ENCODE results near the gene CADM2.
"Not testable (repeated sequence)": the region's sequence is repeated elsewhere in the genome, so short reads cannot be mapped to it uniquely, and the experiment has no call there.

CADM2 gene

DNA sequence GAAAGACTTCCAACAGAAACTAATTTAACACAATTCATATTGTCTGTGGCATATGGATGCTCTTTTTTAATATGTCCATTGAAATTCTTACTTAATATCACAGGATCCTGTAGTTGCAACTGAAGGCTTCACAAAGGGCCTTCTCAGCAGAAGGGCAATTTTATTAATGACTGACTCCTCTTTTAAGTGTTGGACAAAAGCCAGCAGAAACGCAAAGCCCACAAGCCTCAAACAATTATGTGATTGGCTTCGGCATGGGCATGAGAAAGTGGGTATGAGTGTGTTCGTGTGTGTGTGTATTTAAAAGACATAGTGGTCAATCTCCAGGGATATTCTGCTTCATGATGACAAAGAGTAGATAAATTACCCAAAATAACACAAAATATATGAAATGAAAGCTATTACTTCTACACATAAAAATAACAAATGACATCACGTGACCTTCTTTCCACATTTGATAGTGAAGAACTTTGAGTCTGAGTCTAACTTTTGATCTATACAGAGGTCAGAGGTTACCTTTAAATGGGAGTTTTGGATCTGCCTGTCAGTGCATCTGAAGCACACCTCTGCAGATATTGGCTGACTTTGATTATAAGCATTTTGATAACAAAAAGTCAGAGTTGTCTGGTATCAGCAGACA is 496.9 kb downstream of the CADM2 start:
- no peak for DNase-seq (ENCODE audit: low read depth in 2 of 2, low spot score in 1 of 2)

DNA sequence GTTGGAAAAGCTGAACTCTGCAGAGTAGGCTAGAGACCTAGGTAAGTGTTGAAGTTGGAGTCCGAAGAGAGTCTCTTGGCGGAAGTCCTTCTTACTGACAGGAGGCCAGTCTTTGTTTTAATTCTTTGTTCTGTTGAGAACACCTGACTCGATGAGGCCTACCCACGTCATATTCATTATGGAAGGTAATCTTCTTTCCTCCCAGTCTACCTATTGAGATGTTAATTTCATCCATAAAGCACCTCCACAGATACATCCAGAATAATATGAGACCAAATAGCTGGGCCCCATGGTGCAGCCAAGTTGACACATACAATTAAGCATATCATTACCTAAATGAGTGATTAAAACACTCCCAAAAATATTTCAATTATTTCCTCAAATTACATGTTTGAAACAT is 515.5 kb downstream of the CADM2 start:
- no peak for DNase-seq (ENCODE audit: low read depth in 2 of 2, low spot score in 1 of 2)

DNA sequence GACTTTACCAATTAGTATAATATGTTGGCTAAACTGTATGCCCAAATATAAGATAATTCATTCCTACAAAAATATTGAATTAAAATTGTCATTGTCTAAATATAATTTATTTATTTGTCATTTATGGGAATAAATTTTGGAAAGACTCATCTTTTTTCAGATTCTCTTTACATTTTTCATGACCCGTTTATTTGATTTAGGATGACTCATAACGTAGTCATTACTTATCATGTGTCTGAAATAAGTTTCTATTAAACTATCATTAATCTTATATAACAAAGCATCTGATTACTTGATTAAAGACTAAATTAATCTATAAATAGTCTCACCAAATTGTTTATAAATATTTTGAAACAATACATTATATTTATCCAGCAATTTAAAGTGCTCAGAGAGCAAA is 516.6 kb downstream of the CADM2 start:
- no peak for DNase-seq (ENCODE audit: low read depth in 2 of 2, low spot score in 1 of 2)

DNA sequence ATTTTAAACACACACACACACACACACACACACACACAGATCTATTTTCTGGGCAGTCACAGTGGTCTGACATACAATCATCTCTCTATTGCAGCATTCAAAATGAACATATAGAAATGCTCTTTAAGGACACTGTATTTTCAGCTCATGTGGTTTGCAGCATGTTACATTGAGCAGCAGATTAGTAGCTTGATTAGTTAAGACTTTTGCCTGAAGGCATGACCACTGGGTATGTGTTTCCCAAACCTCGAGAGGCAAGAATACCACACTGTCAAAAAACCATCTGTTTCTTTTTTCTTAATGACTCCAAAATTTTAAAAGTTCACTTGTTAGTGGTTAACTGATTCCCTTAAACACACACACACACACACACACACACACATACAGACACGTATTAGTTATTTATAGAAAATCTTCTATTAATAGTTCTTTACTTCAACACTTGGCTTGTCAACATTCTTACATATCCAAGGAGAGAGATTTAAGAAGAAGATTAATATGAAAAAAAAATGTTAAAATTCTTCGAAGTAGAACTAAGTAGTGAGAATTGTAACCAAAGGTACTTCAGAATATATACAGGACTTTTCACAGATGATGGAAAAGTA is 518.2 kb downstream of the CADM2 start:
- no peak for DNase-seq (ENCODE audit: low read depth in 2 of 2, low spot score in 1 of 2)

DNA sequence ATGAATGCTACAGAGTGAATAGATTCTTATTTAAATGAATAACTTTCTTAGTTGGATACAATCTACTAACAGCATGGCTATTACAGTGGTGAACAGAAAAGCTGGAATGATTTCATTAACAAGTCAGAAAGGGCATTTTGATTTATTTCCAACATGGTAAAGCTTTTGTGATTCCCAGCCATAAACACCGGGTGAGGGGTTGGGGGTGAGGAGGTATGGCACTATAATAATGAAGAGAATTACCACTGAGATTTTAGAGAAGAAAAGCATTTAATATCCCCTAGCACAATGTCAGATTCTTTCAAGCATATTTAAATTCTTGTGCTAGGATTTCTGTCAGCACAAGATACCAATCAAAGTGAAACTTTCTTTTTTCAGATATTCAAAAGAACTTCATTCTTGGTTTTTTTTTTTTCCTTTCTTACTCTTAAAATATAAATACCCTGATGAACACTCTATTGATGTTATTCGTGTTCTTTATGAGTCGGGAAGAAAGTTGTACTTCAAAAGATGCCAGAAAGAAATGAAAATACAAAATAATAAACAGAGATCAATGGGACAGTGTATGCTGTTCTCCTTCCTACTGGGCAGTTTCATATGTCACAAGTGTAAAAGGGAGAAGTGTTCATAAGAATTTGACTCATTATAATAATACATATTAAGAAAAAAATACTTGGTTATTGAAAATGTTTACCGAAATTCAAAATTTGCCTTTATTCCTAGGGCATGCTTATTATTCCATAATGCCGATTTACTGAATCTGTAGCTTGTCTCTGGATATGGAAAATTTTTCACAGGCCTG is 522.8 kb downstream of the CADM2 start:
- no peak for DNase-seq (ENCODE audit: low read depth in 2 of 2, low spot score in 1 of 2)

DNA sequence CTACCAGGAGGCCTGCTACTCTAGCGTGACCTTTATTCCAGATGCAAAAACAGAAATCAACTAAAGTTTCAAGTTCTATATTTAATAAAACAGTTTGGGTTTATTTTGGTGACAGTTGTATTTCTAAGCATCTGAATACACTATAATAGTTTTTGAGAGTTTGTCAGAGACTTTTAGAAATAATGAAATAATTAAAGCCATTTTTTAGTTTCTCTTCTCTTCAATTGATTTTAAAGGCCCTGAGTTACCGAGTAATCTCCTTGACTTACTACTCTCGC is 523.4 kb downstream of the CADM2 start:
- DNase-seq (ENCODE audit: low read depth in 2 of 2, low spot score in 1 of 2), result no peak

DNA sequence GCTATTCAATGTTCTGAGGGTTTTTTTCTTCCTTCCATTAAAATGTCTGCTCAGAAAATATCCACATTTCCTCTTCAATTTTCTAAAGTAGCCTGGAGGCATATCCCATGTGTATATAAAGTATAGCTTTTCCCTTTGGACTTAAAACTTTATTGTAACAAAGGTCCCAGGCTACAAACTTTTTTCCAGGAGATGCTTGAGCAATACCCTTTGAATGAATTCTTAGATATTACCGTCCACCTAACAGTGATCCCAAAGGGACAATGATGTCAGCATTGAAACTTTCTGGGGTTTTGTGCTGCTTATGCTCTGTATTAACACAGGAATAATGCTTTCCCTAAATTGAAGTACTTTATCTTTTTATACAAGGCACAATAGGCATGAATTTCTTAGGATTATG is 525.2 kb downstream of the CADM2 start:
- no peak for DNase-seq (ENCODE audit: low read depth in 2 of 2, low spot score in 1 of 2)

DNA sequence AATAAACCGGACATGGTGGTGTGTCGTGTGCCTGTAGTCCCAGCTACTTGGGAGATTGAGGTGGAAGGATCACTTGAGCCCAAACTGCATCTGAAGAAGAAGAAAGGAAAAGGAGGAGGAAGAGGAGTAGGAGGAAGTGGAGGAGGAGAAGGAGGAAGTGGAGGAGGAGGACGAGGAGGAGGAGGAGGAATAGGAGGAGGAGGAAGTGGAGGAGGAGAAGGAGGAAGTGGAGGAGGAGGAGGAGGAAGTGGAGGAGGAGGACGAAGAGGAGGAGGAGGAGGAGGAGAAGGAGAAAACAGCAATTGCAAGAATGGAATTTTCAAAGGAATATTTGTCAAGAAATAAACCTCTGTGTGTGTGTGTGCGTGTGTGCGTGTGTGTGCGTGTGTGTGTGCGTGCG is 528.6 kb downstream of the CADM2 start:
- no peak for DNase-seq (ENCODE audit: low read depth in 2 of 2, low spot score in 1 of 2)

DNA sequence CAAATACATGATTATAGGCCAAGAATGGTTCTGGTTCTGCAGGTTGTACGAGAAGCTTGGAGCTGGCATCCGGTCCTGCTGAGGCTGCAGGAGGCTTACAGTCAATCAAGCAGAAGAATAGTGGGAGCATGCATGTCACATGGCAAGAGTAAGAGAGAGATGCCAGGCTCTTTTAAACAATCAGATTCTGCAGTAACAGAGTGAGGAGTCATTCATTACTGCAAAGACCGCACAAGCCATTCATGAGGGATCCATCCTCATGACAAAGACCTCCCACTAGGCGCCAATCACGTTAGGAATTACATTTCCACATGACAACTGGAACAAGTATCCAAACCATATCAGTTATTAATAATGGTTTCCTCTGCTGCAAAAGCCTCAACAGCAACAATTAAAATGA is 536.8 kb downstream of the CADM2 start:
- no peak for DNase-seq (ENCODE audit: low read depth in 2 of 2, low spot score in 1 of 2)

DNA sequence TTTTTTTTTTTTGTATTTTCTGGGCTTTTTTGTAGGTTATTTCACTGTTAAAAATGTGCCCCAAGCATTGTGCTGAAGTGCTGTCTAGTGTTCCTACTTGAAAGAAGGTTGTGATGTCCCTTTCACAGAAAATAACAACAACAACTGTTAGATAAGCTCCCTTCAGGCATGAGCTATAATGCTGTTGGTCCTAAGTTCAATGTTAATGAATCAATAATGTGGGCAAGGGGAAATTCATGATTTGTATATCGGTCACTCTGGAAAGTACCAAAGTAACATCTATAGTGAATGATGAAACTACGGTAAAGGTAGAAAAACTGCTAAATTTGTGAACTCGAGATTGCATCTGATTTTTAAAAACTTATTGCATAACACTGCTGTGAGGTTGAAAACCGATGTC is 539.4 kb downstream of the CADM2 start:
- DNase-seq (ENCODE audit: low read depth in 2 of 2, low spot score in 1 of 2), result no peak

DNA sequence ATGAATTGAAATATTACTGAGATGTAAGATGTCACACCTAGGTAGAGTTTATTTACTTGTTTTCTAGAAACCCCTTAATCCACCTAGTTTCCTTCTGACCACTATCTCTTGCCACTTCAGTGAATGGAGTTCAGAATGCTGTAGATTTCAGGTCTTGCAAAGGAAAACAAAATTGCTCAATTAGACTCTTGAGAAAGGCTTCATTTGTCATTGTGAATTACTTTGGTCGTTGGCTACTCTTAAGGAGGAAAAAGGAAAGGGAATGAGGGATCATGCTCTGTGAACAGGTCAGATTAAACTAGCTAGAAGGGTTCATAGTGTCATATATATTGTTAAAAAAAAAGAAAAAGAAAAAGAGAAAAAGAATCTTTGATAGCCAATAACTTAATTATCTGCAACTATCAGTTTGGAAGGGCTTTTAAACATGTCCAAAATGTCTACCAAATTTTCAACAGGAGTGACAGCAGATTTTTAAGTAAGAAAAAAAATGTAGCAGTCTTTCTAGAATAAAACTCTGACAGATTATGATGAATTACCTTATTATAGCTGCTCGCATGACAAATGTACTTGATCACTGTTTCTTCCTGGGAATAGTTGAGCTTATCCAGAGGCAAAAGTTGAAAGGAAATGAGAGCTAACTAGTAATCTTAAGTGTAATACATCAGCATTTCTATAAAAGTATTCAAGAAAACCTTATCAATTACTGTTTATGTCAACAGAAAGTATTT is 543.5 kb downstream of the CADM2 start:
- no peak for DNase-seq (ENCODE audit: low read depth in 2 of 2, low spot score in 1 of 2)

DNA sequence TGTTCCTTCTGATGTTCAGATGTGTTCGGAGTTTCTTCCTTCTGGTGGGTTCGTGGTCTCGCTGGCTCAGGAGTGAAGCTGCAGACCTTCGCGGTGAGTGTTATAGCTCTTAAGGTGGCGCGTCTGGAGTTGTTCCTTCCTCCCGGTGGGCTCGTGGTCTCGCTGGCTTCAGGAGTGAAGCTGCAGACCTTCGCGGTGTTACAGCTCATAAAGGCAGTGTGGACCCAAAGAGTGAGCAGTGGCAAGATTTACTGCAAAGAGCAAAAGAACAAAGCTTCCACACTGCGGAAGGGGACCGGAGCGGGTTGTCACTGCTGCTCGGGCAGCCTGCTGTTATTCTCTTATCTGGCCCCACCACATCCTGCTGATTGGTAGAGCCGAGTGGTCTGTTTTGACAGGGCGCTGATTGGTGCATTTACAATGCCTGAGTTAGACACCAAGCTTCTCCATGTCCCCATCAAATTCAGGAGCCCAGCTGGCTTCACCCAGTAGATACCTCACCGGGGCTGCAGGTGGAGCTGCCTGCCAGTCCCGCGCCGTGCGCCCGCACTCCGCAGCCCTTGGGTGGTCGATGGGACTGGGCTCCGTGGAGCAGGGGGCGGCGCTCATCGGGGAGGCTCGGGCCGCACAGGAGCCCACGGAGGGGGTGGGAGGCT is 545.5 kb downstream of the CADM2 start:
- not testable (repeated sequence) for DNase-seq (ENCODE audit: low read depth in 2 of 2, low spot score in 1 of 2)

DNA sequence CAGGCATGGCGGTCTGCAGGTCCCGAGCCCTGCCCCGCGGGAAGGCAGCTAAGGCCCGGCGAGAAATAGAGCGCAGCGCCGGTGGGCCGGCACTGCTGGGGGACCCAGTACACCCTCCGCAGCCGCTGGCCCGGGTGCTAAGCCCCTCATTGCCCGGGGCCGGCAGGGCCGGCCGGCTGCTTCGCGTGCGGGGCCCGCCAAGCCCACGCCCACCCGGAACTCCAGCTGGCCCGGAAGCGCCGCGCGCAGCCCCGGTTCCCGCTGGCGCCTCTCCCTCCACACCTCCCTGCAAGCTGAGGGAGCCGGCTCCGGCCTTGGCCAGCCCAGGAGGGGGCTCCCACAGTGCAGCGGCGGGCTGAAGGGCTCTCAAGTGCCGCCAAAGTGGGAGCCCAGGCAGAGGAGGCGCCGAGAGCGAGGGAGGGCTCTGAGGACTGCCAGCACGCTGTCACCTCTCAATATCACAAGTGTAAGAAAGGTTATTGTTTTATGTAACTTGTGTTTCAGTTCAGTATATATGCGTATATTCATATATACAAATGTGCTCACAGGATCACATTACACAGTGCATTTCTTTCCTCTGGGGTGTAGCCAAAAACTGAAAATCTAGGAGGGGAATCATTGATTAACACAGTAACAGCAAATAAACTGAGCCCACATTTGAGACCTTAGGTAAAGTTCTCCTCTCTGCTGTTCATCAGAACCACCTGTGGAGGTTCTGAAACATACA is 546.2 kb downstream of the CADM2 start:
- DNase-seq (ENCODE audit: low read depth in 2 of 2, low spot score in 1 of 2), result not testable (repeated sequence)

DNA sequence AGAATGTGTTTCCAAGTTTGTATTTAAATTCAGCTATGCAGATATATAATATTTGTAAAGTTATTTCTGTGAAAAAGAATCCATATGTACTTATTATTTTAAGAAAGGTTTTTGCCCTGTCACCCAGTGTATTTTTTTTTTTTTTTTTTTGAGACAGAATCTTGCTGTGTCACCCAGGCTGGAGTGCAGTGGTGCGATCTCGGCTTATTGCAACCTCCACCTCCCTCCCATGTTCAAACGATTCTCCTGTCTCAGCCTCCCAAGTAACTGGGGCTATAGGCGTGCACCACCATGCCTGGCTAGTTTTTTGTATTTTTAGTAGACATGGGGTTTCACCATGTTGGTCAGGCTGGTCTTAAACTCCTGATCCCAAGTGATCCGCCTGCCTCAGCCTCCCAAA is 548.3 kb downstream of the CADM2 start:
- DNase-seq (ENCODE audit: low read depth in 2 of 2, low spot score in 1 of 2), result not testable (repeated sequence)

DNA sequence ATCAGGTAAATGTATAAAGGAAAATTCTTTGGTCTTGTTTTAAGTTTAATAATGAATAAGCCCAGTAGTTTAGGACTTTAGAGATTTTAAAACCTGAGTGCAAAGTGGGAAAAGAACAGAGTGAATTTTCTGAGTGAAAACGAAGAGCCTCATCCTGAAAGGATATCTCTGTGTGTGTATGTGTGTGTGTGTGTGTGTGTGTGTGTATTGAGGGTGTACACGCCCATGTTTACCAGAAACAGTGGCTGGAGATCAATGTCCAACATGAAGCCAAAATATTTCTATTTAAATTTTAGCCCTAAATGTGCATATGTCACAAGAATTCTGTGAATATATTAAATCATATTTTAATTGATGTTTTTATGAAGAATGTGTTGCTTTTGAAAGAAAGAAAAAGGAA is 549.9 kb downstream of the CADM2 start:
- no peak for DNase-seq (ENCODE audit: low read depth in 2 of 2, low spot score in 1 of 2)

DNA sequence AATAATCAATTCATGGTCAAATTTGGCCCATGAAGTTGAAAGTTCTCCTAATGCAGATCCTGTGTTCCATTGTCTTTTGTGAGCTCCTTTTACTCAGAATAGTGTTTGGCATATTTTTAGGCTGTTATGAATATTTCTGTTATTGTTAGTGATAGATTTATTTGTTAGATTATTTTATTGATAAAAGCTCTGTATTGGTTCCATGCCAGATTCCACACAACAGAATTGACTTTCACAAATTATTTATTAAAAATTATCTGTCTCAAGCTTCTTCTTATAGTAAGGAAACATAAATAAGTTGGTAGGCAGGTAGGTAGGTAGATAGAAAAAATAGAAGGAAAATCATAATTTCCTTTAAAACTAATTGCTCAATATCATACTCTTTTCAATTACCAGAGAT is 557.4 kb downstream of the CADM2 start:
- DNase-seq (ENCODE audit: low read depth in 2 of 2, low spot score in 1 of 2), result no peak

DNA sequence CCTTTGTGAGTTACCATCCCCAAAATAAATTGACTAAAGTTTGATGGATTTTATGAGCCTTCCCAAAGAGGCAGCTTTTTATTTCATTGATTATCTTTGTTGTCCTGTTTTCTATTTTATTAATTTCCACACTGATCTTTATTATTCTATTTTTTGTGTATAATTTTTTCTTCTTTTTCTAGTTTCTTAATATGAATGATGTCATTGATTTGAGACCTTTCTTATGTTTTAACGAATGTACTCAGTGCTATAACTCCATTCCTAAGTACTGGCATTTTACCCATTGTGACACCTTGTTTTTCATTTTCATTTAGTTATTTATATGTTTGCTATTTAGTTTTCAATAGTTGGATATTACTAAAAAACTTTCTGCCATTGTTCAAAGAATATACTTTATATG is 565.3 kb downstream of the CADM2 start:
- DNase-seq (ENCODE audit: low read depth in 2 of 2, low spot score in 1 of 2), result no peak

DNA sequence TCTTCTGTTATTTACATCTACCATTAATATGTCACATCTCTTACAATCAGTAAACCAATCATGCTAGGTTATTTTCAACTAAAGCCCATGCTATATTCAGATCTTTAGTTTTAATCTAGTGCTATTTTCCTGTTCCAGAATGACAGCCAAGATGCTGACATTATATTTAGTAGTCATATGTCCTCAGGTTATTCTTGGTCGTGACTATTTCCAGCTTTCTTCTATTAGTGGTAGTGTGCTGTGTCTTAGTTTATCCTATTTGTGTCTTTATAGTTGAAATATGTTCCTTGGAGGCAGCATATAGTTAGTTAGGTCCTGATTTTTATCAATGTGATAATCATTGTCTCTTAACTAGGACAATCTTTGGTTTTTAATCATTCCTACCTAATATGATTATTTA is 566.5 kb downstream of the CADM2 start:
- no peak for DNase-seq (ENCODE audit: low read depth in 2 of 2, low spot score in 1 of 2)

DNA sequence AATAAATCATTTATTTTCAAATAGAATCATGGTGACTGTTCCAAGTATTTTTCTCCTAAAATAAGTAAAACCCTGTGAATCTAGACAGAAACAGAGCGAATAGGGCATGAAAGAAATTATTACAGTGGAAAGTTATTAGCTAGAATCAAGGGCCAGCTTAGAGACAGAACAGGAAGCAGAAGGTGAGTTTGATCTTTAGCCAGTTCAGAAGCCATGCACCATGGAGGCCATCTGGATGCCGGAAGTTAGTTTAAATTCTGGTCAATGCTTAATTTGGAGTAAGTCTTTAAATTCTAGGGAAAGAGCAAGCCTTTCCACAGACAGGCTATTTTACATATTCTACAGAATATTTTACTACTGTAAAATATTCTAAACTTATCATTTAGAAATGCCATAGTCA is 574.8 kb downstream of the CADM2 start:
- no peak for DNase-seq (ENCODE audit: low read depth in 2 of 2, low spot score in 1 of 2)

DNA sequence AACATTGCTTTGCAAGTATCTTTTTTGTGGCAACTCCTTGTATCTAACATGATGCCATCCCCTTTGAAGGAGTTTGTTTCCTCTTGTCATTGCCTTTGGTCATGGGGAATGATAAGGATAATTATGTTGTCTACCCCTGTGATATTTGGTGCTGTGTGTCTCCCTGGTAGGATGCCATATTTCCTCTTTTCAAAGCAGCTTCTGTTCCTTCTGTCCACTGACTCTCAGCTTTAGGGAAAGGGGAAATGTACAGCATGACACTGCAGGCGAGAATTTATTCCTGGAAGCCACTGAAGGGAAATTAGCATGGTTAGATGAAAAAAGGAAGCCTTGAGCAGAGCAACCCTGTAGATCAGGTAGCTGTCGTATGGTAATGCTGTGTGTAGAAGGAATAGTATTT is 576.7 kb downstream of the CADM2 start:
- no peak for DNase-seq (ENCODE audit: low read depth in 2 of 2, low spot score in 1 of 2)

DNA sequence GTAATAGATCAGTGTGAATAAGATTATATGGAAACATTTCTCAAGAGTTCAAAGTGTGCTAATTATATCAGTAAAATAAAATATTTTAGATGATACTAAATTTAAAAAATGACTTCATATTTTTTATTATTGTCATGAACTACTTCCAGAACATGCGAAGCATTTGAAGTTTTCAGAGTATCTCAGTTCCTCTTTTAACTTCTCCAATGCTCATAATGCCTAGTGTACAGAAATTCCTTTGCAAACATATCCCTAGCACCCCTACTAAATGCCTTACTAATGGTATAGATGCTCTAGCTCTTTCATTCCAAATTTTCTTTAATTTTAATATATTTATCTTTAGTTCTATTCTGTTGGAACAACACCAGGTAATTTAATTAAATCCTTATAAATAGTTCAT is 580.4 kb downstream of the CADM2 start:
- DNase-seq (ENCODE audit: low read depth in 2 of 2, low spot score in 1 of 2), result no peak
